Measurements from ENCODE around the gene MPDU1.

- TF ChIP-seq, protein P1, sequence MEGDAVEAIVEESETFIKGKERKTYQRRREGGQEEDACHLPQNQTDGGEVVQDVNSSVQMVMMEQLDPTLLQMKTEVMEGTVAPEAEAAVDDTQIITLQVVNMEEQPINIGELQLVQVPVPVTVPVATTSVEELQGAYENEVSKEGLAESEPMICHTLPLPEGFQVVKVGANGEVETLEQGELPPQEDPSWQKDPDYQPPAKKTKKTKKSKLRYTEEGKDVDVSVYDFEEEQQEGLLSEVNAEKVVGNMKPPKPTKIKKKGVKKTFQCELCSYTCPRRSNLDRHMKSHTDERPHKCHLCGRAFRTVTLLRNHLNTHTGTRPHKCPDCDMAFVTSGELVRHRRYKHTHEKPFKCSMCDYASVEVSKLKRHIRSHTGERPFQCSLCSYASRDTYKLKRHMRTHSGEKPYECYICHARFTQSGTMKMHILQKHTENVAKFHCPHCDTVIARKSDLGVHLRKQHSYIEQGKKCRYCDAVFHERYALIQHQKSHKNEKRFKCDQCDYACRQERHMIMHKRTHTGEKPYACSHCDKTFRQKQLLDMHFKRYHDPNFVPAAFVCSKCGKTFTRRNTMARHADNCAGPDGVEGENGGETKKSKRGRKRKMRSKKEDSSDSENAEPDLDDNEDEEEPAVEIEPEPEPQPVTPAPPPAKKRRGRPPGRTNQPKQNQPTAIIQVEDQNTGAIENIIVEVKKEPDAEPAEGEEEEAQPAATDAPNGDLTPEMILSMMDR (IDR thresholded peaks at IDR 0.05), result no peak
- no peak for TF ChIP-seq POLR2A (IDR thresholded peaks at IDR 0.05)
These were observed 8.2 kb upstream of the MPDU1 start for GRCh38 chr17:7575481-7575883.

All from adrenal gland (tissue), 5 donors.